ENCODE measurements around the gene B3GNT9.

B3GNT9 gene

GRCh38 chr16:67184995-67185650 lies 34.3 kb upstream of the B3GNT9 start:
- DNase-seq = peak; percentile 59 to 73

GRCh38 chr16:67184453-67184994 lies 33.7 kb upstream of the B3GNT9 start:
- DNase-seq = peak; percentile 23 to 49

GRCh38 chr16:67183627-67184452 lies 33.0 kb upstream of the B3GNT9 start, which contains the start of gene MATCAP1:
Gene MATCAP1, minus strand, starts transcription at chr16:67183963. Its CDS starts 3,353 bp downstream, at chr16:67180610.
- DNase-seq = peak; percentile 92 to 95

- no peak for DNase-seq
Observed at GRCh38 chr16:67183284-67183626, 32.5 kb upstream of the B3GNT9 start.

- no peak for DNase-seq
Observed at GRCh38 chr16:67182288-67182687, 31.5 kb upstream of the B3GNT9 start.

GRCh38 chr16:67181346-67181745 lies 30.5 kb upstream of the B3GNT9 start:
- no peak for DNase-seq

GRCh38 chr16:67180166-67180565 lies 29.4 kb upstream of the B3GNT9 start:
- DNase-seq = no peak

GRCh38 chr16:67179421-67180080 lies 28.8 kb upstream of the B3GNT9 start:
- peak in 1 of 2 experiments; percentile 25 for DNase-seq

- peak; percentile 84 to 94 for DNase-seq
Observed at GRCh38 chr16:67177743-67178699, 27.2 kb upstream of the B3GNT9 start.

- DNase-seq = peak; percentile 59 to 71
Observed at GRCh38 chr16:67176662-67177061, 25.9 kb upstream of the B3GNT9 start.

- no peak for DNase-seq
Observed at GRCh38 chr16:67174706-67175231, 24.0 kb upstream of the B3GNT9 start.

GRCh38 chr16:67173808-67174705 lies 23.3 kb upstream of the B3GNT9 start:
- peak; percentile 68 to 86 for DNase-seq

- no peak for DNase-seq
Observed at GRCh38 chr16:67173323-67173722, 22.5 kb upstream of the B3GNT9 start.

GRCh38 chr16:67170949-67171649 lies 20.3 kb upstream of the B3GNT9 start:
- DNase-seq = no peak

GRCh38 chr16:67170168-67170948 lies 19.6 kb upstream of the B3GNT9 start, which contains the start of gene NOL3:
Gene NOL3, plus strand, starts transcription at chr16:67170538.
- DNase-seq = peak; percentile 55 to 57

- no peak for DNase-seq
Observed at GRCh38 chr16:67169642-67170167, 18.9 kb upstream of the B3GNT9 start.

- DNase-seq = no peak
Observed at GRCh38 chr16:67169011-67169451, 18.2 kb upstream of the B3GNT9 start.

GRCh38 chr16:67167588-67167987 lies 16.8 kb upstream of the B3GNT9 start:
- DNase-seq = no peak
